HEK293 (cell line): ENCODE data around the gene RPN1.

Source experiments
- HOXD13 ChIP-seq: sonication (generic); formaldehyde crosslinking; IDR thresholded peaks from 2 replicates; pipeline ENCODE4 v1.8.0; 2022; ENCODE audit warnings: missing genetic modification reagents, borderline replicate concordance
- KLF17 ChIP-seq: fragments of 450-650 bp; formaldehyde crosslinking; IDR thresholded peaks from 2 replicates; pipeline ENCODE4 v1.5.1; 2016; ENCODE audit warnings: missing biosample characterization, missing genetic modification characterization
- PRDM6 ChIP-seq: fragments of 450-650 bp; formaldehyde crosslinking; IDR thresholded peaks from 2 replicates; pipeline ENCODE4 v1.5.1; 2017; ENCODE audit warnings: missing biosample characterization, missing genetic modification characterization
- SETDB1 ChIP-seq: IDR thresholded peaks from one replicate; pipeline ENCODE4 v1.6.1; 2017; ENCODE audit warnings: mild to moderate bottlenecking, low read length, moderate library complexity, mixed read lengths; ENCODE audit not compliant: insufficient read length
- SP2 ChIP-seq: fragments of 450-650 bp; formaldehyde crosslinking; IDR thresholded peaks from 2 replicates; pipeline ENCODE4 v1.5.1; 2016; ENCODE audit warnings: missing biosample characterization, missing genetic modification characterization
- SP7 ChIP-seq: fragments of 450-650 bp; formaldehyde crosslinking; IDR thresholded peaks from 2 replicates; pipeline ENCODE4 v1.5.1; 2016; ENCODE audit warnings: missing biosample characterization, missing genetic modification characterization
- ZBTB10 ChIP-seq: fragments of 450-650 bp; formaldehyde crosslinking; IDR thresholded peaks from 2 replicates; pipeline ENCODE4 v1.5.1; 2016; ENCODE audit warnings: missing biosample characterization, missing genetic modification characterization
- ZBTB11 ChIP-seq: fragments of 450-650 bp; formaldehyde crosslinking; conservative IDR thresholded peaks from 2 replicates; pipeline ENCODE4 v1.5.1; 2016; ENCODE audit warnings: low read depth, missing biosample characterization, missing genetic modification characterization
- ZBTB17 ChIP-seq: fragments of 450-650 bp; formaldehyde crosslinking; IDR thresholded peaks from 2 replicates; pipeline ENCODE4 v1.5.1; 2016; ENCODE audit warnings: missing biosample characterization, missing genetic modification characterization
- ZNF112 ChIP-seq: fragments of 450-650 bp; formaldehyde crosslinking; IDR thresholded peaks from 2 replicates; pipeline ENCODE4 v1.5.0; 2017; ENCODE audit warnings: missing biosample characterization, missing genetic modification characterization
- ZNF148 ChIP-seq: fragments of 450-650 bp; formaldehyde crosslinking; IDR thresholded peaks from 2 replicates; pipeline ENCODE4 v1.5.0; 2017; ENCODE audit warnings: missing biosample characterization, missing genetic modification characterization, borderline replicate concordance
- ZNF19 ChIP-seq: fragments of 450-650 bp; formaldehyde crosslinking; IDR thresholded peaks from 2 replicates; pipeline ENCODE4; 2016; ENCODE audit warnings: missing biosample characterization, missing genetic modification characterization, low read depth
- ZNF26 ChIP-seq: fragments of 450-650 bp; formaldehyde crosslinking; IDR thresholded peaks from 2 replicates; pipeline ENCODE4 v1.5.1; 2016; ENCODE audit warnings: missing biosample characterization, missing genetic modification characterization
- ZNF280C ChIP-seq: fragments of 450-650 bp; formaldehyde crosslinking; IDR thresholded peaks from 2 replicates; pipeline ENCODE4 v1.5.1; 2016; ENCODE audit warnings: missing biosample characterization, missing genetic modification characterization
- ZNF324 ChIP-seq: fragments of 450-650 bp; formaldehyde crosslinking; IDR thresholded peaks from 2 replicates; pipeline ENCODE4 v1.5.1; 2016; ENCODE audit warnings: missing biosample characterization, missing genetic modification characterization
- ZNF473 ChIP-seq: fragments of 450-650 bp; formaldehyde crosslinking; IDR thresholded peaks from 2 replicates; pipeline ENCODE4 v1.5.1; 2017; ENCODE audit warnings: missing biosample characterization, missing genetic modification characterization
- ZNF549 ChIP-seq: fragments of 450-650 bp; IDR thresholded peaks from 2 replicates; pipeline ENCODE4 v1.5.1; 2018; ENCODE audit warnings: missing biosample characterization, missing genetic modification characterization, mild to moderate bottlenecking, inconsistent platforms, moderate library complexity
- ZNF555 ChIP-seq: fragments of 450-650 bp; formaldehyde crosslinking; conservative IDR thresholded peaks from 2 replicates; pipeline ENCODE4 v1.5.1; 2017; ENCODE audit warnings: missing biosample characterization, mild to moderate bottlenecking, missing genetic modification characterization, inconsistent platforms
- ZNF660 ChIP-seq: fragments of 450-650 bp; IDR thresholded peaks from 2 replicates; pipeline ENCODE4 v1.5.1; 2018; ENCODE audit warnings: missing biosample characterization, mild to moderate bottlenecking, missing genetic modification characterization
- ZNF664 ChIP-seq: fragments of 450-650 bp; formaldehyde crosslinking; IDR thresholded peaks from 2 replicates; pipeline ENCODE4 v1.5.1; 2016; ENCODE audit warnings: missing biosample characterization, missing genetic modification characterization
- ZNF692 ChIP-seq: fragments of 450-650 bp; formaldehyde crosslinking; IDR thresholded peaks from 2 replicates; pipeline ENCODE4 v1.5.1; 2016; ENCODE audit warnings: missing biosample characterization, missing genetic modification characterization
- ZNF843 ChIP-seq: fragments of 450-650 bp; formaldehyde crosslinking; IDR thresholded peaks from 2 replicates; pipeline ENCODE4 v1.5.1; 2016; ENCODE audit warnings: missing biosample characterization, missing genetic modification characterization

Gene RPN1

GRCh38 chr3:128648940-128649663 is 1.5 kb downstream of the RPN1 start (continued):
- TF ChIP-seq ZBTB11 (peak; percentile 50), HOXD13 (no peak), ZNF112 (tag by site-specific recombination) (no peak), ZNF664 (tag by site-specific recombination) (no peak), ZNF843 (tag by site-specific recombination) (0 out of 2 replicates have a peak, but pooled peaks have one; percentile 9), ZNF26 (tag by site-specific recombination) (no peak), PRDM6 (peak; percentile 81), ZBTB17 (peak; percentile 84), ZNF280C (tag by site-specific recombination) (no peak), ZNF692 (tag by site-specific recombination) (no peak), ZNF148 (tag by site-specific recombination) (no peak), ZNF660 (tag by site-specific recombination) (no peak), SP7 (0 out of 2 replicates have a peak, but pooled peaks have one; percentile 20), ZBTB10 (tag by site-specific recombination) (no peak), ZNF324 (tag by site-specific recombination) (no peak), SP2 (tag by site-specific recombination) (no peak), ZNF549 (0 out of 2 replicates have a peak, but pooled peaks have one; percentile 31), SETDB1 (no peak), ZNF19 (tag by site-specific recombination) (no peak), ZNF473 (tag by site-specific recombination) (no peak), KLF17 (tag by site-specific recombination) (no peak), ZNF555 (no peak)
